ENCODE measurements around the gene ABCB9.
"Not testable (repeated sequence)": the region's sequence is repeated elsewhere in the genome, so short reads cannot be mapped to it uniquely, and the experiment has no call there.

The ABCB9 gene
- 5.8 to 6.6 reads per million in 2 donors for total RNA-seq

GRCh38 chr12:122965851-122966742 lies at the start of gene ABCB9:
TSS of gene ABCB9 (minus strand) at chr12:122966463. CDS start at chr12:122960235, 6,228 bp downstream.
- peak; percentile 98 for DNase-seq

GRCh38 chr12:123014473-123014872 lies 48.2 kb upstream of the ABCB9 start:
- DNase-seq, result not testable (repeated sequence)

- DNase-seq, result no peak
Observed at GRCh38 chr12:123013185-123014095, 47.2 kb upstream of the ABCB9 start.

- no peak for DNase-seq
Observed at GRCh38 chr12:123011701-123012100, 45.4 kb upstream of the ABCB9 start.

GRCh38 chr12:123010681-123011080 lies 44.4 kb upstream of the ABCB9 start:
- DNase-seq, result no peak

GRCh38 chr12:123010110-123010509 lies 43.8 kb upstream of the ABCB9 start:
- DNase-seq, result no peak

- no peak for DNase-seq
Observed at GRCh38 chr12:123006977-123007376, 40.7 kb upstream of the ABCB9 start.

GRCh38 chr12:123005081-123005626 lies 38.9 kb upstream of the ABCB9 start:
- no peak for DNase-seq

GRCh38 chr12:123004287-123004686 lies 38.0 kb upstream of the ABCB9 start:
- DNase-seq, result no peak

GRCh38 chr12:123003257-123003656 lies 37.0 kb upstream of the ABCB9 start:
- DNase-seq, result no peak

- DNase-seq, result no peak
Observed at GRCh38 chr12:123001464-123001863, 35.2 kb upstream of the ABCB9 start.

- DNase-seq, result no peak
Observed at GRCh38 chr12:123000578-123000977, 34.3 kb upstream of the ABCB9 start.

GRCh38 chr12:122999986-123000420 lies 33.7 kb upstream of the ABCB9 start:
- DNase-seq, result no peak

- DNase-seq, result no peak
Observed at GRCh38 chr12:122999196-122999946, 33.1 kb upstream of the ABCB9 start.

- no peak for DNase-seq
Observed at GRCh38 chr12:122998316-122998715, 32.1 kb upstream of the ABCB9 start.

GRCh38 chr12:122997343-122998250 lies 31.3 kb upstream of the ABCB9 start:
- DNase-seq, result no peak

- no peak for DNase-seq
Observed at GRCh38 chr12:122996621-122997342, 30.5 kb upstream of the ABCB9 start.

GRCh38 chr12:122996188-122996601 lies 29.9 kb upstream of the ABCB9 start:
- DNase-seq, result no peak

GRCh38 chr12:122995503-122996187 lies 29.4 kb upstream of the ABCB9 start:
- no peak for DNase-seq

Measured in T-helper 9 cell (primary cell).